ENCODE results near the gene HS2ST1.

DNA sequence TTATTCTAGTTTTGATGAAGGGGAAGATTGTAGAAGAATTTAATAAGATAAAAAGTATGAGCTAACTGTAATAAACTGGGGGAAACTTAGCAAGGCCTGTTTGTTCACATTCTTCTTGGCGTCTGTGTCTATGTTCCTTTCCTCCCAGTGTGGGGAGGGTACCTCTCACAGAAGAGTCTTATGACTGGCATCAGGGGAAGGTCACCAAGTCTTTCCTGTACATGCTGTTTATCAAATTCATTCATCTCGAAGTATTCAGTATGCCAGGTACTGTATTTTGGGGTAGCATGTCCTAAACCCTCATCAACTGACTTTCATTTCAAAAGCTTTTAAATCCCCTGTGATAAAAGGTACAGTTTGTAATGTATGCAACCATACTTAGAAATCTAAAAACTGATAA lies 78.4 kb downstream of the HS2ST1 start:
- TF ChIP-seq OSR1 (CRISPR knock-in tag; IDR thresholded peaks at IDR 0.05) (no peak), RARB (CRISPR knock-in tag; IDR thresholded peaks at IDR 0.05) (no peak), ARNTL (CRISPR knock-in tag; IDR thresholded peaks at IDR 0.05; ENCODE audit: borderline replicate concordance, low read depth) (no peak), GLIS3 (CRISPR knock-in tag; IDR thresholded peaks at IDR 0.05) (no peak), ZFP3 (CRISPR knock-in tag; IDR thresholded peaks at IDR 0.05) (no peak), PPARA (CRISPR knock-in tag; IDR thresholded peaks at IDR 0.05; ENCODE audit: borderline replicate concordance) (no peak), TCF4 (CRISPR knock-in tag; IDR thresholded peaks at IDR 0.05; ENCODE audit: borderline replicate concordance) (no peak), TOX (CRISPR knock-in tag; IDR thresholded peaks at IDR 0.05; ENCODE audit: borderline replicate concordance) (no peak), ZNF70 (CRISPR knock-in tag; IDR thresholded peaks at IDR 0.05) (no peak), ZNF8 (CRISPR knock-in tag; IDR thresholded peaks at IDR 0.05) (no peak)
- TF ChIP-seq, protein P1, sequence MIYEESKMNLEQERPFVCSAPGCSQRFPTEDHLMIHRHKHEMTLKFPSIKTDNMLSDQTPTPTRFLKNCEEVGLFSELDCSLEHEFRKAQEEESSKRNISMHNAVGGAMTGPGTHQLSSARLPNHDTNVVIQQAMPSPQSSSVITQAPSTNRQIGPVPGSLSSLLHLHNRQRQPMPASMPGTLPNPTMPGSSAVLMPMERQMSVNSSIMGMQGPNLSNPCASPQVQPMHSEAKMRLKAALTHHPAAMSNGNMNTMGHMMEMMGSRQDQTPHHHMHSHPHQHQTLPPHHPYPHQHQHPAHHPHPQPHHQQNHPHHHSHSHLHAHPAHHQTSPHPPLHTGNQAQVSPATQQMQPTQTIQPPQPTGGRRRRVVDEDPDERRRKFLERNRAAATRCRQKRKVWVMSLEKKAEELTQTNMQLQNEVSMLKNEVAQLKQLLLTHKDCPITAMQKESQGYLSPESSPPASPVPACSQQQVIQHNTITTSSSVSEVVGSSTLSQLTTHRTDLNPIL (CRISPR knock-in tag; IDR thresholded peaks at IDR 0.05; ENCODE audit: low read depth), result no peak
- TF ChIP-seq, protein P2, sequence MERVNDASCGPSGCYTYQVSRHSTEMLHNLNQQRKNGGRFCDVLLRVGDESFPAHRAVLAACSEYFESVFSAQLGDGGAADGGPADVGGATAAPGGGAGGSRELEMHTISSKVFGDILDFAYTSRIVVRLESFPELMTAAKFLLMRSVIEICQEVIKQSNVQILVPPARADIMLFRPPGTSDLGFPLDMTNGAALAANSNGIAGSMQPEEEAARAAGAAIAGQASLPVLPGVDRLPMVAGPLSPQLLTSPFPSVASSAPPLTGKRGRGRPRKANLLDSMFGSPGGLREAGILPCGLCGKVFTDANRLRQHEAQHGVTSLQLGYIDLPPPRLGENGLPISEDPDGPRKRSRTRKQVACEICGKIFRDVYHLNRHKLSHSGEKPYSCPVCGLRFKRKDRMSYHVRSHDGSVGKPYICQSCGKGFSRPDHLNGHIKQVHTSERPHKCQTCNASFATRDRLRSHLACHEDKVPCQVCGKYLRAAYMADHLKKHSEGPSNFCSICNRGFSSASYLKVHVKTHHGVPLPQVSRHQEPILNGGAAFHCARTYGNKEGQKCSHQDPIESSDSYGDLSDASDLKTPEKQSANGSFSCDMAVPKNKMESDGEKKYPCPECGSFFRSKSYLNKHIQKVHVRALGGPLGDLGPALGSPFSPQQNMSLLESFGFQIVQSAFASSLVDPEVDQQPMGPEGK (CRISPR knock-in tag; IDR thresholded peaks at IDR 0.05; ENCODE audit: borderline replicate concordance), result no peak
- TF ChIP-seq, protein P3, sequence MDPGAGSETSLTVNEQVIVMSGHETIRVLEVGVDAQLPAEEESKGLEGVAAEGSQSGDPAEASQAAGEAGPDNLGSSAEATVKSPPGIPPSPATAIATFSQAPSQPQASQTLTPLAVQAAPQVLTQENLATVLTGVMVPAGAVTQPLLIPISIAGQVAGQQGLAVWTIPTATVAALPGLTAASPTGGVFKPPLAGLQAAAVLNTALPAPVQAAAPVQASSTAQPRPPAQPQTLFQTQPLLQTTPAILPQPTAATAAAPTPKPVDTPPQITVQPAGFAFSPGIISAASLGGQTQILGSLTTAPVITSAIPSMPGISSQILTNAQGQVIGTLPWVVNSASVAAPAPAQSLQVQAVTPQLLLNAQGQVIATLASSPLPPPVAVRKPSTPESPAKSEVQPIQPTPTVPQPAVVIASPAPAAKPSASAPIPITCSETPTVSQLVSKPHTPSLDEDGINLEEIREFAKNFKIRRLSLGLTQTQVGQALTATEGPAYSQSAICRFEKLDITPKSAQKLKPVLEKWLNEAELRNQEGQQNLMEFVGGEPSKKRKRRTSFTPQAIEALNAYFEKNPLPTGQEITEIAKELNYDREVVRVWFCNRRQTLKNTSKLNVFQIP (CRISPR knock-in tag; IDR thresholded peaks at IDR 0.05; ENCODE audit: borderline replicate concordance, low read depth), result no peak

All from SK-N-SH treated with all-trans-retinoic acid at 6 μM for 48 hours (cell line).